ENCODE results near the gene KISS1. TPM values are rescaled to one million over a fixed set of nuclear protein-coding genes. Genes with fewer than 3 reads are reported as not detected.

The KISS1 gene
- polyA plus RNA-seq, 5 donors = 0.28 to 1.2 (median 0.53) TPM

- DNase-seq = no peak
Observed at GRCh38 chr1:204141131-204141530, 55.2 kb downstream of the KISS1 start.

Other genes starting within 250 kb of the KISS1 start
- gene SOX13, start 123.4 kb downstream of the KISS1 start, polyA plus RNA-seq (ENCODE audit: insufficient read depth in 1 of 5, insufficient read length in 5 of 5, low replicate concordance in 1 of 5) = 10 to 100 TPM; 41.0 to 58.0 (median 51.8) TPM
- gene ETNK2, start 44.4 kb downstream of the KISS1 start, polyA plus RNA-seq (ENCODE audit: insufficient read depth in 1 of 5, insufficient read length in 5 of 5, low replicate concordance in 1 of 5) = 10 to 100 TPM in 4 of 5 donors, 1 to 10 TPM in 1; 8.5 to 14.8 (median 11.7) TPM
- under 1 TPM in 1 of 5 donors, not detected in 4; 0.21 TPM for gene REN, start 30.2 kb downstream of the KISS1 start, polyA plus RNA-seq (ENCODE audit: insufficient read depth in 1 of 5, insufficient read length in 5 of 5, low replicate concordance in 1 of 5)
- gene GOLT1A, start 17.5 kb upstream of the KISS1 start, polyA plus RNA-seq (ENCODE audit: insufficient read depth in 1 of 5, insufficient read length in 5 of 5, low replicate concordance in 1 of 5) = 1 to 10 TPM; 6.1 to 9.1 (median 7.4) TPM
- 10 to 100 TPM; 13.9 to 20.4 (median 16.4) TPM for gene PLEKHA6, start 163.4 kb upstream of the KISS1 start, polyA plus RNA-seq (ENCODE audit: insufficient read depth in 1 of 5, insufficient read length in 5 of 5, low replicate concordance in 1 of 5)
- 10 to 100 TPM; 32.8 to 40.3 (median 33.9) TPM for gene PPP1R15B, start 215.3 kb upstream of the KISS1 start, polyA plus RNA-seq (ENCODE audit: insufficient read depth in 1 of 5, insufficient read length in 5 of 5, low replicate concordance in 1 of 5)